ENCODE measurements around the gene AKTIP.

The AKTIP gene

GRCh38 chr16:53537626-53538025 lies 34.6 kb upstream of the AKTIP start:
- no peak overlapping the region for H3K4me3 ChIP-seq (ENCODE audit: low read depth, low read length)
- no peak for DNase-seq (ENCODE audit: low read depth, low spot score)
- no peak for TF ChIP-seq CTCF (IDR thresholded peaks at IDR 0.05; ENCODE audit: low read depth, low read length)
- in situ Hi-C loops (cut with HindIII; ENCODE audit: low sequenced_read_pairs) = no loop called here

- TF ChIP-seq CTCF (IDR thresholded peaks at IDR 0.05; ENCODE audit: low read depth, low read length) = no peak
- no peak for DNase-seq (ENCODE audit: low read depth, low spot score)
- no peak overlapping the region for H3K4me3 ChIP-seq (ENCODE audit: low read depth, low read length)
- in situ Hi-C loops (cut with HindIII; ENCODE audit: low sequenced_read_pairs) = no loop called here
These were observed 31.2 kb upstream of the AKTIP start for GRCh38 chr16:53534206-53534605.

DNA sequence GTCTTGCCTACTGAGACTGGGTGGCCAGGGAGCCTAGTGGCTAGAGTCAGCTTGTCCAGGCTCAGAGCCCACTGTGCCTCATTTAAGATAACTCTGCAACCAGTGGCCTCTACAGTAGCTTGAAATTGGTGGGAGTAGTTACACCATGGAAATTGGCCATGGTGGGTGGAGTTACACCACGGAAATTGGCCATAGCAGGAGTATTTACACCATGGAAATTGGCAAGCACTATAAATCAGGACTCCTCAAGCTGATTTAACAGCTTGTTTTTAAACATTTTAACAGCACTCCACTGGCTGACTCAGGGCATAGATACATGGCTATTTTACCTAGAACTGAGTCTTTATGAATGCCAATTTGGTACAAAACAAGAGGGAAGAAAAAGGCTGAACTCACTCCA lies 27.7 kb upstream of the AKTIP start:
- in situ Hi-C loops (cut with HindIII; ENCODE audit: low sequenced_read_pairs) = no loop called here
- TF ChIP-seq CTCF (IDR thresholded peaks at IDR 0.05; ENCODE audit: low read depth, low read length) = no peak
- no peak for DNase-seq (ENCODE audit: low read depth, low spot score)

DNA sequence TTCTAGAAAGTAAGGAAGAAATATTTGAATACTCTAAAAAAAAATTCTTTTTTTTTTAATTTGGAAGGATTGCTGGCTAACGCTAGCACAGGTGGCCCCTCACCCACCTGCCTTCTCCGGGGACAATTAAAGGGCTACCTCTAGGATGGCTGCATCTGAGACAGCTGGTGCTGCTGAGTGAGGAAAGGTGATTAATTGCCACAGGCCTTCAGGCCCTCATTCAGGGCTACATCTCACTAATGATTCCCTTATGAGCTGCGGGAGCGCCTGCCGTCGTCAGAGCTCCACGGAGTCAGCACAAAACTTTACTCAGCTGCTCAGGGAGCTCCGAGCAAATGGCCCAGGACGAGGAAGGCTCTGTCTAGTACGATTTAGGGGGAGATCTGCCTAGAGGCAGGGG lies 27.0 kb upstream of the AKTIP start:
- no peak for TF ChIP-seq CTCF (IDR thresholded peaks at IDR 0.05; ENCODE audit: low read depth, low read length)
- no peak overlapping the region for H3K4me3 ChIP-seq (ENCODE audit: low read depth, low read length)
- DNase-seq (ENCODE audit: low read depth, low spot score) = no peak
- in situ Hi-C loops (cut with HindIII; ENCODE audit: low sequenced_read_pairs) = no loop called here

More for the DNA sequence above, 27.7 kb upstream of the AKTIP start:
- H3K4me3 ChIP-seq (ENCODE audit: low read depth, low read length) = no peak overlapping the region

DNA sequence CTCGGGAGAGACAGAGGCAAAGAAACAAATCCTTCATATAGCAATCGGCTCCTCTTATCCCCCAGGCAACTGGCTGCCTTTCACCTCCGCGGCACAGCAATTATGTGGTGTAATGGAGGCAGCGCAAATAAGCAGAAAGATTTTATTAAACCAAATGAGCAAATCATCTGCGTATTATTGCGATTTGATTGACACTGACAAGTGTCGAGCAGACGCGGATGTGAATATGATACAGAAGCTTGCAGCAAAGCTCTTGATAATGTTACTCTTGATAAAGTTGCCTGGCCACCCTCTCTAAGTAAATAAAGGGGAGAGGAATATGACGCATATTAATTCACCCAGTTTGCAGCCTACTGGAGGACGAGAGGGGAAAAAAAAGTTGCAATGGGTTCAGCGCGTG lies 26.5 kb upstream of the AKTIP start:
- in situ Hi-C loops (cut with HindIII; ENCODE audit: low sequenced_read_pairs) = no loop called here
- no peak for DNase-seq (ENCODE audit: low read depth, low spot score)
- no peak overlapping the region for H3K4me3 ChIP-seq (ENCODE audit: low read depth, low read length)
- no peak for TF ChIP-seq CTCF (IDR thresholded peaks at IDR 0.05; ENCODE audit: low read depth, low read length)

DNA sequence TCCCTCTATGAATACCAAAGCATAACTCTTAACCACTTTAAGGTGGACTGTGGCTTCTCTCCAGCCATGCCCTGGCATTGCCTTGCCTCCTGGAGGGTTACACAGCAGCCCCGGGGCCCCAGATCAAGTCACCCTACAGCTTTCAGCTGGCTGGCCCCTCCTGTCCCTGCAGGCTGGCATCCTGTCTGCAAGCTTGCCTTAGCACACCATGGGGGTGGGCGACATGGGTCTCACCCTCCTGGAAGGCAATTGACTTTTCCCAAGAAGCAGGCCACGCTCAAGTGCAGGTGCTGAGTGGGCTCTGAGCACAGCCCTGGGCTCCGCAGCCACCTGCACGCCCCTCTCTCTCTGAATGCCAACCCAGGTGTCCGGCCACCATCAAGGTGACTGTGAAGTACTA lies 25.8 kb upstream of the AKTIP start:
- no peak for TF ChIP-seq CTCF (IDR thresholded peaks at IDR 0.05; ENCODE audit: low read depth, low read length)
- in situ Hi-C loops (cut with HindIII; ENCODE audit: low sequenced_read_pairs) = no loop called here
- no peak overlapping the region for H3K4me3 ChIP-seq (ENCODE audit: low read depth, low read length)

DNA sequence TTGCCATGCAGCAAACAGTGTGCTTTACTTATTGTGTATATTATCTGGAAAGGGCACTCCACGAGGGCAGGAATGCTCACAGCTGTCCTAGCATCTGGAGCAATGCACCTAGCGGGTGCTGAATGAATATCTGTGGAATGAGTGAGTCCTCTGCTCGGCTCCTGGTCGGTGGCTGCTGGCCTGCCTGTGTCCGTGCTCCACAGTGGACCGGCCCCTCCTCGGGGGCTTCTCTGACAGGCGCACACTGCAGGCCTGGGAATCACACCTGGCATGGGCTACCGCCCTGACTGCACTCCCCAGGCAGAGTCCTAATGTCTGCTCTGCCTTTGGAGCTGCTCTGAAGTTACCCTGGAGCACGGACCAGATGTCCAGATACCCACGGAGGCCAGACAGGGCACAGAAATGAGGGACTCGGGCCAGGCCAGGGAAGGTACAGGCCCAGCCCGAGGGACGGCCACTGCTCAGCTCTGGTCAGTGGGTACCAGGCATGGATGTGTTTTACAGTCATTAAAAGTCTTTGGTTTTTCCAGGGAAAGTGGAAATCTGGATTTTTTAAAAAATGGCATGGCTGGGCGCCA lies 21.1 kb upstream of the AKTIP start:
- no peak for TF ChIP-seq CTCF (IDR thresholded peaks at IDR 0.05; ENCODE audit: low read depth, low read length)
- DNase-seq (ENCODE audit: low read depth, low spot score) = no peak
- no peak overlapping the region for H3K4me3 ChIP-seq (ENCODE audit: low read depth, low read length)
- in situ Hi-C loops (cut with HindIII; ENCODE audit: low sequenced_read_pairs) = no loop called here

More for the DNA sequence above, 25.8 kb upstream of the AKTIP start:
- DNase-seq (ENCODE audit: low read depth, low spot score) = no peak

All from astrocyte of the spinal cord (primary cell).